GM18519 (cell line): Measurements from ENCODE around the gene METTL16.
A peak's percentile ranks its signal among the peaks of the same experiment; 100 is the strongest.

Experiments
- ATAC-seq: cut with Tn5 transposase; IDR thresholded peaks from one replicate; pipeline ENCODE4 v1.9.1; 2021; ENCODE audit warnings: mild to moderate bottlenecking, moderate library complexity; ENCODE audit not compliant: unreplicated experiment, low FRiP score

The METTL16 gene

GRCh38 chr17:2419486-2419885 is 92.2 kb downstream of the METTL16 start:
- no peak for ATAC-seq

GRCh38 chr17:2418572-2418971 is 93.1 kb downstream of the METTL16 start:
- no peak for ATAC-seq

DNA sequence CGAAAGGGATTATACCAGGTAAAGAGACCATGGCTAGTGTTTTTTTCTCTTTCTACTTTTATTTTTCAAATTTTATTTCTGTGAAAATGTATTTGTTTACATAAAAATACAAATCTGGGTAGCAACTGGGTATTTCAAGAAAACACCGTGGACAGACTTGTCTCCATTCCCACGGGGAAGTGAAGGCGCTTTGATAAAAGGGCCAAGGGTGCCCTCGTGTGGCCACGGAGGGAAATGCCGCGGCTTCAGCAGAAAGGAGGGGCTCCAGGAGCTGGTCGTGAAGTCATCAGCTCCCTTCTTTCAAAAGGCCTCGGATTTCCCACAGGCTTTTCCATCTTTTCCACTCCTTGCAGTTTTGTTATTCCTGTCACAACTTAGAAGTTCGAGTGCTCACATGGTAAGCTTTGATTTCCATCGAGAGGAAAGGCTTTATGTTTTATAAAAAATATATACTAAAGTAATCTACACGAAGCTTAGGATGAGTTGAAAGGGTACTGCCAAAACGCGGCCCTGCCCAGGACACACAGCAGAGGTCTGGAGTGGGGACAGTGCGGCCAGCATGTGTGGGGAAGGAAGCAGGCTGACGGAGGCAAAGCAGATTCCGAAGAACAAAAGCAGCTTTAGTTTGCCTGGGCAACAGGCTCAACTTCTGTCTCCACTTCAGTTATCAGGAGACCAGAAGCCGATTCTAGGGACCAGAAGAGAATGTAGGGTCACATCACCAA is 95.5 kb downstream of the METTL16 start:
- ATAC-seq = no peak

GRCh38 chr17:2415081-2415480 is 96.6 kb downstream of the METTL16 start:
- ATAC-seq = no peak

DNA sequence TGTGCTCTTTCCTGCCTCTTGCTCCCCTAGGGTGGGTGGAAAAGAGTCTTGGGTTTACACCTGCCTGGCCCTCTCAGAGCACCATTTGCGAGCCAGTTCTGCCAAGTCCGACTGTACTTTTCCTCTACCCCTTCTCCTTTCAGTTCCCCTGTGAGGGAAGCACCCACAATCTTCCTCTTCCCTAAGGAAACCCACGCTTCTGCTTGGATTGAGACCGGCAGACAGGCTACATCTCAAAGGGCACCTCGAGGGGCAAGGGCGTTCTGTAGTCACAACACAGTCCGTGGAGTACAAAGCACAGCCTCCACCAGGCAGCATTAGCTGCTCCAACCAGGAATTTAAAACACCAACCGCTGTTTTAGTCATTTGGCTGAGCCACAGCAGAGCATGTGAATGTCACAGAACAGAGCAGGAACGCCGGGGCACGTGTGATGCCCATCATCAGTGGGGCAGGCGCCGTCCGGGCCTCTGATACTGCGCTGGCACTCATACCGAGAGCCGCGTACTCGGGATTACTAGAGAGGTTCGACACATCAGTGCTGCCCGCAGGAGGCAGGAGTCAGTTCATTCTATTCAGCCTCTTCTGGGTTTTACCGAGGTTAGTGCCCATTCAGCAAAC is 97.1 kb downstream of the METTL16 start:
- no peak for ATAC-seq

DNA sequence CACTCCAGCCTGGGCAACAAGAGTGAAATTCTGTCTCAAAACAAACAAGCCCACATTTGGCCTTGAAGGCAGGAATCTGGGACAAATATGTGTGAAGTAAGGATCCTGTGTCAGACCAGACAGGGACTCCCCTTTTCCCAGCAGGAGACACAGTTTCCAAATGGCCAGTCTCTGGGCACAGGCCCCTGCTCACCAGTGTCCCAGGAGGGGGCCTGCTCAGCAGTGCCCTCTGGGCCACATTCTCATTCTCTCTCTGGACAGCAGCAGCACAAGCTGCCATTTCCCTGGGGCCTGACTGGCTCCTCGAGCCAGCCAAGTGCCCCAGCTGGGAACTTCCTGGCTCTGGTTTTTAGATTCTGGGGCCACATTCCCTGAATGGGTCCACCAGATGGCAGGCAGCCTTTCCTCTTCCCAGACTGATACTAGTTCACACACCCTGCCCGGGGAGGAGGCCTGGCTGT is 99.1 kb downstream of the METTL16 start:
- no peak for ATAC-seq

DNA sequence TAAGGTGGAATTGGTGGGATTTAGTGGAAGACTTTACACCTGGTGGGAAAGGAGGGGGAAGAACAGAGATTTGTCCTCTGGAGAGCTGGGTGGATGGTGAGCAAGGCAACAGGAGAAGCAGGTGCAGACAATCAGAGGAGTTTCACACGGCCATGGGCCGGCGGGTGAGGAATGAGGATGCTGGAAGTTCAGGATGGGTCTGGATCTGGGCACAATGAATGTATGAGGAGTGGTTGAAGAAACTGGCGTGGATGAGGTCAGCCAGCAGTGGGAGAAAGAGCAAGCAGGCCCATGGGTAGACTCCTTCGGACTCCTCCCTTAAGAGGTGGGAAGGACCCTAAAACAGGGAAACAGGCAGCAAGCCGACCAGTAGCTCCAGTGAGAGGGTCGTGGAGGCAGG is 100.7 kb downstream of the METTL16 start:
- ATAC-seq = no peak

GRCh38 chr17:2406903-2407790 is 104.5 kb downstream of the METTL16 start:
- no peak for ATAC-seq

GRCh38 chr17:2406271-2406902 is 105.3 kb downstream of the METTL16 start:
- no peak for ATAC-seq

DNA sequence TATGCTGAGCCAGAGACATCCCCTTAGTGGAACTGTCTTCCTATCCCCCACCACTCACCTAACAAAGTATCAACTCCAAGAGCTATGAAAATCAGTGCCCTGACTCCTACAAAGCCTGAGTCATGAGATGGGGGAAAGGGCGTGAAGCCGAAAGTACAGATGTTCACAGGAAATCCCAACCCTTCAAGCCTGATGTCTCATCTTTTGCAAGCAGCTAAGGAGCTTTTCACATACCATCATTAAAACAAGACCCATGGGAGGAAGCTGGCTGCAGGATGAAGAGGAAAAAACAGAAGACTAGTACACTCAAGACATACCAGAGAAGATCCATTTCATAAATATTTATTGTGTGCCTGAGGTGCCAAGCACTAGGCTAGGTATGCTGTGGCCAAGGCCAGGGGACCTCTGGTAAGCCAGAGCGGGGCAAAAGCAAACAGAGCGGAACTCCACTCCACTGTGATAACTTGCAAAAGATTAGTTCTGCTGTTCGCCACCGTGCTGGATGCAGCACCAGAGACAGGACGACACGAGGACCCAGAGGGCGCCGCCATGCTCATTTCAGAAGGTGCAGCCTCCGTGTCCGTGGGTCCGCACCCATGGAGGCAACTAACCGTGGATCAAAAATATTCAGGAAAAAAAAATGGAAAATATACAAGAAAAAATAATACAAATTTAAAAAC is 106.3 kb downstream of the METTL16 start:
- ATAC-seq = no peak

DNA sequence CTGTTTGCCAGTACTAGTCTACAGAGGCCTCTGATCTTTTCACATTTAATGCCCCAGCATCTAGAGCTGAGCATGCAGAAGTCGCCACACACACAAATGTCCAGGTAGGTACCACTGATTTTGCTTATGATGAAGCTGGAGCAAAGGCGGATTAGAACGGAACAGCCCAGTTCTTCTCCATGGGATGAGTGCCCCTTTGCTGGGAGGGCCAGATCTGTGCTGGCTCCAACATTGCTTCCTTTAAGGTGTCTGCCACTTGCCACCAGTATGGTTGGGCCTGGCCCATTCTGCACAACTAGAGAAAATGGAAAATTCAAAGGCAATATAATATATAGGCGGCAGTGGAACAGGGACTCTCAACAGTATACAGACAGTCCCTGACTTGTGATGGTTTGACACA is 108.6 kb downstream of the METTL16 start:
- ATAC-seq = no peak

GRCh38 chr17:2402544-2402943 is 109.1 kb downstream of the METTL16 start:
- no peak for ATAC-seq

DNA sequence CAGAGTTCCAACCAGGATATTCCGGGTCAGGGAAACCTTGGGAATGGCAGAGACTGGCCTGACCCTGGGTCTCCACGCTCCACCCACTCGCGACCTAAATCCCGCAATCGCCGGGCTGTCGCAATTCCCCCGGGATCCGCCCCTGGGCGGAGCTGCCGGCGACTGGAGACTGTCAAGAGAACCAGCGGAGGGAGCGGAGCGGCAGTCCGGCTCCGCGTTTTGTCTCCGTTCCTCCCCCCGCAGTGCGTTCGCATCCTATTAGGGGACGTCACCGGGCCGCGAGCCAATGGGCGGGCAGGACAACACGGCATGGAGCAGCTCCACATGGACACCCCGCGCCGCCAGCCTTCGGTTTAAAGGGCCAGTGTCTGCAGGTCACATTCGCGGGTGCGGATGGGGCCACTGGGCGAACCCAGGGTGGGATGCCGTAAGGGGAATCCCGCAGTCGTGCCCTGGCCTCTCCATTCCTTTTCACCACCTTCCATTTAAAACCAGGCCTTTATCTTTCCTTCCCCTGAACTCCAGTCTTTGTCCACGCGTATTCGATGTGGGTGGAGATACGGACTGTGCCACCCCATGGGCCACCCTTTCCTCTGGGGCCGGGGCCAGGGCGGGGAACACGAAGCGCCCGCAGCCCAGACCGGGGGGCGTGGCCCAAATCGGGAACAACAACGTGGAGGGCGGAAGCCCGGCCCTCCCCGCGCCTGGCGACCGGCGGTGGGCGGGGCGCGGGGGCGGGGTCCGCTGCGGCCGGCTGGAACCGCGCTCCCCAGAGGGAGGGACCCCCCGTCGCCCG is 110.1 kb downstream of the METTL16 start:
- peak; percentile 35 for ATAC-seq

- ATAC-seq = peak; percentile 20
Measured at GRCh38 chr17:2400877-2401425, 110.7 kb downstream of the METTL16 start, which contains the start of gene MNT. TSS of gene MNT (minus strand) at chr17:2401060. CDS start at chr17:2400712, 348 bp downstream.

GRCh38 chr17:2400474-2400866 is 111.2 kb downstream of the METTL16 start:
- ATAC-seq = no peak

GRCh38 chr17:2399572-2400473 is 111.9 kb downstream of the METTL16 start:
- peak; percentile 29 for ATAC-seq

GRCh38 chr17:2398655-2399571 is 112.8 kb downstream of the METTL16 start:
- ATAC-seq = no peak
